Stimulated activated CD8-positive, alpha-beta memory T cell treated with anti-CD3 and anti-CD28 coated beads, Interleukin-15, amount 100 ng/mL, for 24 hours (primary cell): ENCODE data around the gene PEX10.

Experiments used
- DNase-seq: peaks from one replicate; pipeline ENCODE4 v3.0.0-alpha.2; 2020; ENCODE audit warnings: low read depth

Gene PEX10

GRCh38 chr1:2404890-2405511 is 7.4 kb downstream of the PEX10 start:
- no peak for DNase-seq

DNA sequence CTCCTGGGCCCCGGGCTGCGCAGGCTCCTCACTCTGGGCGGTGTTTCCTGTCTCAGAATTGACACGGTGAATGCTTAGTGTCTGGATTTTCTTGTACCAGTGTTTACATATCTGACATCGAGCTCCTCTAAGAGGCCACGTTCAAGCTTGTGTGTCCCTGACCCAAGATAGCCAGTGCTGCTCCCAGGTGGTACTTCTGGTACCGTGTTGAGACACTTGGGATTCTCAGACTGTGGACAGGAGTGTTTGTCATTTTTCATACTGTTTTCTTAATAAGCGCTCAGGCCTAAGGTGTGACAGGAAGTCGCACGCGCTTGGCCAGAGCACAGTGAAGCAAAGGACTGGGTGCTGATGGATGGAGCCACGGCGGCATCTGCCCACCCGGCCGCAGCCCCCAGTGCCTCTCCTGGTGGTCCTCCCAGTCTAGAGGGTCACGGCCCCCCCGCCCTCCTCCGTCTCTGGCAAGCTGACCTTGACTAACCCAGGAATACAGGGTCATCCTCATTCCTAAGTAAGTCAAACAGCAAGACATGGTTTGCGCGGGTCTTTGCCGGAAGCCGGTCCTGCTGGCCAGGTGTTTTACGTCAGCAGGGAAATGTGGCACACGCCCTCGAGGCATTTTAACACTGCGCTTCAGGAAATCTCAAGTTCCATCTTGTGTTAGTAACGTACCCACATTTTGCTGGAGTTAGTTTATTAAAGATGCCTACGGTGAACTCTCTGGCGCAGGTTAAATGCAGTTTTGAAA is 8.0 kb downstream of the PEX10 start:
- DNase-seq, result no peak

GRCh38 chr1:2403273-2403672 is 9.1 kb downstream of the PEX10 start:
- no peak for DNase-seq

GRCh38 chr1:2402420-2402819 is 9.9 kb downstream of the PEX10 start:
- DNase-seq, result no peak

DNA sequence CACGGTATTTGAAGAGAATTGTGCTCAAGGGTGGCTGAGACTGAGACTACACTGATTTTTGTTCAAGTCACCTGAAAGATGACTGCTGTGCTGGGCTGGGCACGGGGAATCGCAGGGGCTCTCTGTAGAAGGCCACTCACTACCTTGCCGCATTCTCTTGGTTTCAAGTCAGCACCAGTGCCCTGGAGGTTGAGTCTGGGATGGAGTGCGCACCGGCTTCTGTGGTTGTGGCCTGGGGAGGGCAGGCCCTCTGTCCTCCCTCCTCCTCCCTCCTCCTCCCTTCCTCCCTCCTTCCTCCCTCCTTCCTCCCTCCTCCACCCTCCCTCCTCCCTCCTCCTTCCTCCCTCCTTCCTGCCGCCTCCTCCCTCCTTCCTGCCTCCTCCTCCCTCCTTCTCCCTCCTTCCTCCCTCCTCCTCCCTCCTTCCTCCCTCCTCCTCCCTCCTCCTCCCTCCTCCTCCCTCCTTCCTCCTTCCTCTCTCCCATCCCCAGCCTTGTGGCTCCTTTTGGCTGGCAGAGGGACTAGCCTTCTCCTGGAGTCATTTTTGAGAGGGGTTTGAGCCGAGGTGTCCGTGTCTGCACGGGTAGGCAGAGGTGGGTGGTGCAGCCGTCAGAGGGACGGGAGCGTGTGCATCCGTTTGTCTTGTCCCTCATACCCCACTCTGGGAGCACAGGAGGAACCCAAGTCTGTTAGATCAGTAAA is 11.3 kb downstream of the PEX10 start:
- DNase-seq, result no peak

DNA sequence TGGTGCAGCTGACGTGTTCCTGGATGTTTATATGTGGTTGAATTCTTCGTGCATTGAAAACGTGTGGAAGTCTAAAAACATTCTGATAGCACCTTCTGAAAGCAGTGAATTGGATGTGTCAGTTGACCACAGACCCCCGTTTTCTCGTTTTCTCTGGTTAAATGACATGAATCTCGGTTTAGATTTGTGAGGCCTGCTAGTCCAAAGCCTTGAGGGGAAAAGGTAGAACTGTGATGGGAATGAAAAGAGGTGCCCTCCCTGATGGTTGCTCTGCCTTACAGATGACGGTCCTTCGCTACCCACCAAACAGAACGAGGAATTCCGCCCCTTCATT is 11.8 kb downstream of the PEX10 start:
- no peak for DNase-seq

- DNase-seq, result no peak
Measured at GRCh38 chr1:2399890-2400575, 12.3 kb downstream of the PEX10 start.

- no peak for DNase-seq
Measured at GRCh38 chr1:2398871-2399270, 13.5 kb downstream of the PEX10 start.

- DNase-seq, result no peak
Measured at GRCh38 chr1:2397007-2397679, 15.2 kb downstream of the PEX10 start.

DNA sequence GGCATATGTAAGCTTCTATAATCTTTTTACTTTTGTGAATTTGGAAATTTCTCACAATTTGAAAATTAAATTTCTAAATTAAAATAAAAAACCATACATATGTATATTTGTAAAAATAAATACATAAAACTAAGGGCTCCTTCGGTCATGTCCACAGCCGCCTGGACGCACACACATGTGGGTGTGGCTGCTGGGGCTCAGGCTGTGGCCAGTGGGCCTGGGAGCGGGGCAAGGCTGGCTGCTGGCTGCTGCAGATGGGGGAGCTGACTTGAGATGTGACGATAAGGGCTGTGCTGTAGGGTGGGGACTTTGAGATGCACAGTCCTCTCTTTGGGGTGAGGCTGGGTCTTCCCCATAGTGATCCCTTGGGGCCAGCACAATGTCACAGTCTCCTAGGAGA is 15.9 kb downstream of the PEX10 start:
- no peak for DNase-seq

DNA sequence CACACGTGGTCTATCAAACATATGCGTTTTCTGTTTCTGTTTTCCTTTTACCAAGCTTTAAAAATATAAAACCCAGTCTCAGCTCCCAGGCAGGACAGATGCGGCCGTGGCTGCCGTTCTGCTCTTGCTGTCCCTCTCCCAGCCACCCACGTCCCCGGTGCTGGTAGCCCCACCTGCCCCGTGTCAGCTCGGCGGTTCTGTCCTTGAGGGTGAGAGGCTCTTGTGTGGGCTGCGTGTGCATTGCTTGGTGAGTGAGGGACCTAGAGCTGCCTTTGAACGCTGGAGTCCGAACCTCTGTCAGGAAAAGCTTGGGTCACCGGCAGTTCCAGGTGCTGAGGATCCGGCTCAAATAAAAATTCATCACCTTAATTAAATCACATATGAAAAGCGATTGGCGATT is 16.3 kb downstream of the PEX10 start:
- no peak for DNase-seq

DNA sequence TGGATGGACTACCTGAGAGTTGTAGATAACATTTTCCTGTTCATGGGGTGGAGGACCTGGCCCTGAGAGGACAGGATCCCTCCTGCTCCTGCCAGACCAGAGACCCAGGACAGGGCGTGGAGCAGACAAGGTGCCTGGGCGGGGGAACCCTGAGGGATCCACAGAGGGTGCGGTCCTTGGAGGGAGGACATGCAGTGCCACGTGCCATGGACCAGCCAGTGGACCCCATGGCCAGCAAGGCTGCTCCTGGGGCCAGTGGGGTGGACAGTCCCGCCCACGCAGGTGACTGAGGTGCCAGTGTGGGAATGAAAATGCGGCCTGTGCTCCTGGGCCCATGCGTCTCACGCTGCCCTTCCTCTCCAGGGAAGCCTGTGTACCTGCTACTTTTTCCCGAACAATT is 17.1 kb downstream of the PEX10 start:
- DNase-seq, result no peak

DNA sequence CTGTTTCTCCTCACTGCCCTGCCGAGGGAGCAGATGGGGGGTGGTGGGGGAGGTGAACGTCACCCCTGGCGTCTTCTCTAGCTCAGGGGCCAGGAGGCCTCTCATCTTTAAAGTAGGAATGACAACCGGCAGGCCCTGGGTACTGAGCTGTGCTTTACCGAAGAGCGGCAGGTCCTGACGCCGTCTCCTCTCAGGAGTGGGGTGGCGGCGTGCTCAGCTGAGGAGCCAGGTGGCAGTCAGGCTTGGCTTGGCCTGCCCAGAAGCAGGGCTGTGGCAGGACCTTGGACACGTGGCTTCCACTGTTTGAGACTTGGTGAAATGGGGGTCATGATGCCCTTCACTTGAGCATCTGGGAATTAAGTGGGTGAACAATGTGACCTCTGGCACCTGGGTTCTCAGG is 17.6 kb downstream of the PEX10 start:
- no peak for DNase-seq

- DNase-seq, result no peak
Measured at GRCh38 chr1:2394220-2394619, 18.1 kb downstream of the PEX10 start.

DNA sequence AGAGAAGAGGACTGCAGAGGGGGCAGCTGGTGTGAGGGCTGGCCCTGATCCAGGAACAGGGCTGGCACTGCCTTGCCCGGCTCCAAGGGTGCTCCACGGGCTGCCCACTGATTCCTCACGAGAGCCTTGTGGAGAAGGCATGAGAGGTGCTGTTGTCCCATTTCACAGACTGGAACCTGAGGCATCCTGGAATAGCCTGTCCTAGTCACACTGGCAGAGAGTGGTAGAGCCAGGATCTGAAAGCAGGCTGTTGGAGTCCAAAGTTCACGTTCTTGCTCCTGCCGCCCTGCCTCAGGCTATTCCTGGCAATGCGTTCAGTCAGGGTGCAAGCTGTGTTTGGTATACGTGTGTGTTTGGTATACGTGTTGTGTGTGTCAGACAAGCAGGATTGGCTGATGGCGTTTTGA is 18.9 kb downstream of the PEX10 start:
- no peak for DNase-seq

GRCh38 chr1:2392686-2393085 is 19.7 kb downstream of the PEX10 start:
- DNase-seq, result no peak

- no peak for DNase-seq
Measured at GRCh38 chr1:2391931-2392509, 20.3 kb downstream of the PEX10 start.

DNA sequence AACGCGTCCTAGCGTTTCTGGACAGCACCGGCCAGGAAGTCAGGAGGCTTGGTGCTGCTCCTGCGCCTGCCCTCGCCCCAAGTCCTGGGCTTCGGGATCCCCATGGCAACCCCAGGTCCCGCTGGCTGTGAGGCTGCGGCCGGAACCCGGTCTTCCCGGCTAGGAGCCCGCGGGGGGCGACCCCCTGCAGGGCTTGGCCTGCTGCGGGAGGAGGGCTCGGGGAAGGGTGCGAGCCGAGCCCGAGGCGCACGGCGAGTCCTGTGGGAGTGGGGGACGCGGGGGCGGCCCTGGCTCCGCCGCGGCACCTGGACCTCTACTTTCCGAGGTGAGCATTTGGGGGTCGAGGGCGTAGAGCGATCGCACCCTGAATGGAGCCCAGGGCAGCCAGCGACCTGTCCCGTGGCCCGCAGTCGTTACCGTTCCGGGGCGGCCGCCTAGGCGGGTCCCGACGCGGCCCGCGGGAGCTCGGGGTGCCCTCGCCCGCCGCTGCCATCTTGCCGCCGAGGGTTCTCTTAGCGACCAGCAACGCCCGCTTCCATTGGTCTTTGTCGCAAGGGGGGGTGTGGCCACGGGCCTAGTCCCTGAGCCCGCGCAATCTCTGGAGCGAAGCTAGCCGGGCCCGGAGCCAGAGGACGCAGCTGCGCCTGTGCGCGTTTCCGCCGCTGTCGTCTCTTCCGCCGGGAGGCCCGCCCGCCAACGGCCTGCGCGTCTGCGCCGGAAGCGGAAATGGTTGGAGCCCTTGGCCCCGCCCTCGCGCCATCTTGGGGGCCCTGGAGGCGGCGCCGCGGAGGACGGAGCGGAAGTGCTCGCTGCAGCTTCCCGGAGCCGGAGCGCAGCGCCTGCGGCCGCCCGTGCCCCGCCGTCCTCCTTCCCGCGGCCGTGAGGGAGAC is 21.1 kb downstream of the PEX10 start, which contains the start of the genes MORN1 and RER1:
Gene MORN1, minus strand, starts transcription at position 514 of the 890 bp plus-strand sequence. Its CDS starts 21 bp downstream, at position 493.
Gene RER1, plus strand, starts transcription at position 801 of the 890 bp plus-strand sequence. CDS start 3,950 bp downstream, outside the sequence.
- DNase-seq, result peak; percentile 95

GRCh38 chr1:2389644-2390043 is 22.7 kb downstream of the PEX10 start:
- no peak for DNase-seq
